Measurements from ENCODE around the gene PIGB. TPM values are rescaled to one million over a fixed set of nuclear protein-coding genes. Genes with fewer than 3 reads are reported as not detected.

The PIGB gene
- total and polyA plus RNA-seq, 2 of the 13 experiments (the other 11 are each of a cell fraction or from before 2014, with no cell fraction given): 14.5 to 19.1 TPM

DNA sequence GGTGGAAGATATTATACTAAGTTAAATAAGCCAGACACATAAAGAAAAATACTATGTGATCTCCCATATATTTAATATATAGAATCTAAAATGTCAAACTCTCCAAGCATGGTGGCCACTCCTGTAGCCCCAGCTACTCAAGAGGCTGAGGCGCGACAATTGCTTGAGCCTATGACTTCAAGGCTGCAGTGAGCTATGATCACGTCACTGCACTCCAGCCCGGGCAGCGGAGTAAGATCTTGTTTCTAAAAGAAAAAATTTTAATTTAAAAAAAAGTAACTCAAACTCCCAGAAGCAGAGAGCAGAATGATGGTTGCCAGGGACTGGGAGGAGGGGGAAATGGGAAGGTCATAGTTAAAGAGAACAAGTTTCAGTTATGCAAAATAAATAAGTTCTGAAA lies 42.7 kb upstream of the PIGB start:
- no peak for ATAC-seq
- no TSS peak for BruUV-seq (replicated peaks)
- H3K9ac ChIP-seq (ENCODE audit: insufficient read depth, low read depth, low read length): no peak overlapping the region
- H3K79me2 ChIP-seq (ENCODE audit: insufficient read depth, low read length): no peaks in the 10 kb centered on the region
- no peak for DNase-seq (ENCODE audit: low spot score)
- H3K4me3 ChIP-seq (replicated peaks in 1 of 3; ENCODE audit: insufficient read depth in 1 of 3, low read depth in 2 of 3, low read length in 3 of 3): no peak overlapping the region
- intact Hi-C loops (cut with micrococcal nuclease; ENCODE audit: unreplicated experiment): no loop called here
- peaks cover 12% of the 10 kb centered on the region for H3K4me1 ChIP-seq (ENCODE audit: insufficient read depth, low read length)
- H3K9me3 ChIP-seq (ENCODE audit: low read length): no peaks in the 10 kb centered on the region
- 94% methylated on average over 5 of the region's 5 CpGs for WGBS (ENCODE audit: low lambda C conversion rate)
- H3K27me3 ChIP-seq (ENCODE audit: control insufficient read depth in 1 of 2, insufficient read depth in 2 of 2, low read length in 2 of 2): no peaks in the 10 kb centered on the region; a peak in 1 of 5 replicates
- ChIA-PET POLR2A (no interaction called here), CTCF (ENCODE audit: low intra/inter-chr PET ratio, low total read pairs) (no interaction called here)
- no peak overlapping the region for H3K27ac ChIP-seq (ENCODE audit: extremely low read length, insufficient read depth, low read length)
- no peak overlapping the region for H2AFZ ChIP-seq (ENCODE audit: low read length)
- no peaks in the 10 kb centered on the region for H4K20me1 ChIP-seq (ENCODE audit: insufficient read depth, low read length)
- H3K4me2 ChIP-seq (ENCODE audit: low read depth, low read length): no peak overlapping the region
- in situ Hi-C loops (cut with HindIII; ENCODE audit: extremely low pct_ligation_motif_present, low pct_unique_long_range_greater_than_20kb): no loop called here
- no peak for FAIRE-seq
- no peaks in the 10 kb centered on the region for H3K36me3 ChIP-seq (replicated peaks in 1 of 2; ENCODE audit: control insufficient read depth in 1 of 2, insufficient read depth in 2 of 2, low read length in 2 of 2)
- TF ChIP-seq, protein P1, sequence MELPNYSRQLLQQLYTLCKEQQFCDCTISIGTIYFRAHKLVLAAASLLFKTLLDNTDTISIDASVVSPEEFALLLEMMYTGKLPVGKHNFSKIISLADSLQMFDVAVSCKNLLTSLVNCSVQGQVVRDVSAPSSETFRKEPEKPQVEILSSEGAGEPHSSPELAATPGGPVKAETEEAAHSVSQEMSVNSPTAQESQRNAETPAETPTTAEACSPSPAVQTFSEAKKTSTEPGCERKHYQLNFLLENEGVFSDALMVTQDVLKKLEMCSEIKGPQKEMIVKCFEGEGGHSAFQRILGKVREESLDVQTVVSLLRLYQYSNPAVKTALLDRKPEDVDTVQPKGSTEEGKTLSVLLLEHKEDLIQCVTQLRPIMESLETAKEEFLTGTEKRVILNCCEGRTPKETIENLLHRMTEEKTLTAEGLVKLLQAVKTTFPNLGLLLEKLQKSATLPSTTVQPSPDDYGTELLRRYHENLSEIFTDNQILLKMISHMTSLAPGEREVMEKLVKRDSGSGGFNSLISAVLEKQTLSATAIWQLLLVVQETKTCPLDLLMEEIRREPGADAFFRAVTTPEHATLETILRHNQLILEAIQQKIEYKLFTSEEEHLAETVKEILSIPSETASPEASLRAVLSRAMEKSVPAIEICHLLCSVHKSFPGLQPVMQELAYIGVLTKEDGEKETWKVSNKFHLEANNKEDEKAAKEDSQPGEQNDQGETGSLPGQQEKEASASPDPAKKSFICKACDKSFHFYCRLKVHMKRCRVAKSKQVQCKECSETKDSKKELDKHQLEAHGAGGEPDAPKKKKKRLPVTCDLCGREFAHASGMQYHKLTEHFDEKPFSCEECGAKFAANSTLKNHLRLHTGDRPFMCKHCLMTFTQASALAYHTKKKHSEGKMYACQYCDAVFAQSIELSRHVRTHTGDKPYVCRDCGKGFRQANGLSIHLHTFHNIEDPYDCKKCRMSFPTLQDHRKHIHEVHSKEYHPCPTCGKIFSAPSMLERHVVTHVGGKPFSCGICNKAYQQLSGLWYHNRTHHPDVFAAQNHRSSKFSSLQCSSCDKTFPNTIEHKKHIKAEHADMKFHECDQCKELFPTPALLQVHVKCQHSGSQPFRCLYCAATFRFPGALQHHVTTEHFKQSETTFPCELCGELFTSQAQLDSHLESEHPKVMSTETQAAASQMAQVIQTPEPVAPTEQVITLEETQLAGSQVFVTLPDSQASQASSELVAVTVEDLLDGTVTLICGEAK (IDR thresholded peaks at IDR 0.05): no peak
- TF ChIP-seq, protein P1 (CRISPR knock-in tag; IDR thresholded peaks at IDR 0.05): no peak
- TF ChIP-seq ELF3 (CRISPR knock-in tag; IDR thresholded peaks at IDR 0.05) (no peak), EP300 (IDR thresholded peaks at IDR 0.05; ENCODE audit: low read depth in 2 of 2, low read length in 2 of 2) (no peak), EP300 (CRISPR knock-in tag; IDR thresholded peaks at IDR 0.05; ENCODE audit: borderline replicate concordance) (no peak), ZNF891 (CRISPR knock-in tag; IDR thresholded peaks at IDR 0.05) (no peak), ATAD3A (CRISPR knock-in tag; IDR thresholded peaks at IDR 0.05) (no peak), JUNB (CRISPR knock-in tag; IDR thresholded peaks at IDR 0.05; ENCODE audit: borderline replicate concordance) (no peak), RAD21 (CRISPR knock-in tag; IDR thresholded peaks at IDR 0.05) (no peak), ESRRA (CRISPR knock-in tag; IDR thresholded peaks at IDR 0.05; ENCODE audit: low read depth) (no peak), ZNF138 (CRISPR knock-in tag; IDR thresholded peaks at IDR 0.05; ENCODE audit: low read depth) (no peak), MTF1 (CRISPR knock-in tag; IDR thresholded peaks at IDR 0.05) (no peak), HMGA1 (CRISPR knock-in tag; conservative IDR thresholded peaks at IDR 0.05) (no peak)
- TF ChIP-seq, protein P2, sequence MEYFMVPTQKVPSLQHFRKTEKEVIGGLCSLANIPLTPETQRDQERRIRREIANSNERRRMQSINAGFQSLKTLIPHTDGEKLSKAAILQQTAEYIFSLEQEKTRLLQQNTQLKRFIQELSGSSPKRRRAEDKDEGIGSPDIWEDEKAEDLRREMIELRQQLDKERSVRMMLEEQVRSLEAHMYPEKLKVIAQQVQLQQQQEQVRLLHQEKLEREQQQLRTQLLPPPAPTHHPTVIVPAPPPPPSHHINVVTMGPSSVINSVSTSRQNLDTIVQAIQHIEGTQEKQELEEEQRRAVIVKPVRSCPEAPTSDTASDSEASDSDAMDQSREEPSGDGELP (IDR thresholded peaks at IDR 0.05; ENCODE audit: borderline replicate concordance, low read depth): no peak

Measured in HepG2 (cell line).